Ectodermal cell (in vitro differentiated cells): ENCODE data around the gene TBX15.

Source experiments
- H3K27ac ChIP-seq: 2 replicates; pipeline ENCODE4 v1.7.0; 2013; ENCODE audit warnings: mild to moderate bottlenecking, low read depth, low read length; ENCODE audit not compliant: insufficient read depth, poor library complexity, severe bottlenecking
- H3K27me3 ChIP-seq: 2 replicates; pipeline ENCODE4 v1.7.0; 2013; ENCODE audit warnings: mild to moderate bottlenecking, low read length; ENCODE audit not compliant: insufficient read depth, control insufficient read depth, poor library complexity, severe bottlenecking
- H3K36me3 ChIP-seq: one replicate; pipeline ENCODE4 v1.7.0; 2013; ENCODE audit warnings: low read length; ENCODE audit not compliant: control insufficient read depth, insufficient read depth
- H3K4me1 ChIP-seq: one replicate; pipeline ENCODE4 v1.7.0; 2013; ENCODE audit warnings: low read length; ENCODE audit not compliant: control insufficient read depth, insufficient read depth
- H3K4me3 ChIP-seq: 2 replicates; pipeline ENCODE4 v1.7.0; 2013; ENCODE audit warnings: low read depth, low read length, control low read depth; ENCODE audit not compliant: insufficient read depth
- H3K9me3 ChIP-seq: 2 replicates; pipeline ENCODE4 v1.7.0; 2013; ENCODE audit warnings: mild to moderate bottlenecking, low read length, moderate library complexity; ENCODE audit not compliant: control insufficient read depth
- WGBS, 2 experiments: methylation state at CpG; one replicate each; pipeline ENCODE4 v1.1.7; 2013; ENCODE audit warnings: missing lambda C conversion rate in 2 of 2; 5-methylcytosine and 5-hydroxymethylcytosine counted together

Gene TBX15

GRCh38 chr1:118992237-118992825 is 4.2 kb upstream of the TBX15 start:
- Histone ChIP-seq H3K27ac (no peak overlapping the region), H3K27me3 (peaks cover 100% of the 10 kb centered on the region), H3K4me1 (peaks cover 12% of the 10 kb centered on the region), H3K9me3 (no peaks in the 10 kb centered on the region), H3K4me3 (no peak overlapping the region), H3K36me3 (no peaks in the 10 kb centered on the region)
- whole genome bisulfite sequencing, 2 experiments, result 62 to 70% methylated on average over 21 to 22 of the region's 22 CpGs

- 63 to 71% methylated on average over 4 of the region's 4 CpGs for WGBS, 2 experiments
- no peaks in the 10 kb centered on the region for H3K9me3 ChIP-seq
- H3K4me1 ChIP-seq, result peaks cover 12% of the 10 kb centered on the region
These were observed 3.3 kb upstream of the TBX15 start for GRCh38 chr1:118991448-118991847.

GRCh38 chr1:118990513-118991152 is 2.5 kb upstream of the TBX15 start:
- H3K27ac ChIP-seq, result no peak overlapping the region
- 82 to 87% methylated on average over 8 of the region's 8 CpGs for WGBS, 2 experiments

More at GRCh38 chr1:118991448-118991847, 3.3 kb upstream of the TBX15 start:
- Histone ChIP-seq H3K4me3 (no peak overlapping the region), H3K27me3 (peaks cover 100% of the 10 kb centered on the region), H3K36me3 (no peaks in the 10 kb centered on the region), H3K27ac (no peak overlapping the region)

GRCh38 chr1:118989878-118990378 is 1.8 kb upstream of the TBX15 start:
- Histone ChIP-seq H3K27me3 (peaks cover 100% of the 10 kb centered on the region), H3K36me3 (no peaks in the 10 kb centered on the region), H3K27ac (no peak overlapping the region), H3K4me1 (peaks cover 12% of the 10 kb centered on the region), H3K4me3 (no peak overlapping the region), H3K9me3 (no peaks in the 10 kb centered on the region)
- 12% methylated on average over 22 of the region's 22 CpGs for whole genome bisulfite sequencing, 2 experiments

More at GRCh38 chr1:118990513-118991152, 2.5 kb upstream of the TBX15 start:
- Histone ChIP-seq H3K9me3 (no peaks in the 10 kb centered on the region), H3K27me3 (peaks cover 100% of the 10 kb centered on the region), H3K36me3 (no peaks in the 10 kb centered on the region), H3K4me1 (peaks cover 12% of the 10 kb centered on the region), H3K4me3 (no peak overlapping the region)

GRCh38 chr1:118989006-118989815 is 1.1 kb upstream of the TBX15 start:
- Histone ChIP-seq H3K27me3 (peaks cover 100% of the 10 kb centered on the region), H3K27ac (no peak overlapping the region), H3K4me3 (no peak overlapping the region), H3K9me3 (no peaks in the 10 kb centered on the region), H3K36me3 (no peaks in the 10 kb centered on the region), H3K4me1 (peaks cover 12% of the 10 kb centered on the region)
- WGBS, 2 experiments, result 5% methylated on average over 44 of the region's 44 CpGs

- H3K9me3 ChIP-seq, result no peaks in the 10 kb centered on the region
- 0% methylated on average over 65 of the region's 65 CpGs for WGBS, 2 experiments
- no peak overlapping the region for H3K27ac ChIP-seq
- H3K27me3 ChIP-seq, result peaks cover 100% of the 10 kb centered on the region
- peaks cover 12% of the 10 kb centered on the region for H3K4me1 ChIP-seq
- H3K4me3 ChIP-seq, result peak overlapping the region; percentile 45
- no peaks in the 10 kb centered on the region for H3K36me3 ChIP-seq
These were observed 516 bp downstream of the TBX15 start for GRCh38 chr1:118987468-118988185.

- no peaks in the 10 kb centered on the region for H3K9me3 ChIP-seq
- no peaks in the 10 kb centered on the region for H3K36me3 ChIP-seq
- 6 to 7% methylated on average over 41 to 42 of the region's 42 CpGs for WGBS, 2 experiments
- H3K4me3 ChIP-seq, result peak overlapping the region; percentile 45
- peaks cover 100% of the 10 kb centered on the region for H3K27me3 ChIP-seq
- peaks cover 12% of the 10 kb centered on the region for H3K4me1 ChIP-seq
- H3K27ac ChIP-seq, result no peak overlapping the region
These were observed 1.3 kb downstream of the TBX15 start for GRCh38 chr1:118986555-118987467.

- 30 to 32% methylated on average over 34 of the region's 34 CpGs for WGBS, 2 experiments
- Histone ChIP-seq H3K27ac (no peak overlapping the region), H3K36me3 (no peaks in the 10 kb centered on the region), H3K4me1 (peaks cover 12% of the 10 kb centered on the region), H3K4me3 (peak overlapping the region; percentile 45), H3K27me3 (peaks cover 100% of the 10 kb centered on the region), H3K9me3 (no peaks in the 10 kb centered on the region)
These were observed 2.2 kb downstream of the TBX15 start for GRCh38 chr1:118985640-118986554.
